ENCODE results near the gene SLIT3.

SLIT3 gene

GRCh38 chr5:168810641-168811040 lies 490.3 kb downstream of the SLIT3 start:
- TF ChIP-seq FEZF1 (tag by site-specific recombination; IDR thresholded peaks at IDR 0.05) (no peak), KLF8 (tag by site-specific recombination; IDR thresholded peaks at IDR 0.05) (no peak), ZNF416 (tag by site-specific recombination; IDR thresholded peaks at IDR 0.05) (no peak)
- H3K27ac ChIP-seq (ENCODE audit: extremely low read depth, low read depth, low read length): no peak overlapping the region
- CTCF ChIA-PET: no interaction called here
- H3K4me1 ChIP-seq (ENCODE audit: control insufficient read depth, insufficient read depth, low read length): no peaks in the 10 kb centered on the region
- H3K4me3 ChIP-seq (ENCODE audit: low read depth, low read length): no peak overlapping the region
- no peaks in the 10 kb centered on the region for H3K36me3 ChIP-seq (ENCODE audit: control insufficient read depth in 2 of 2, insufficient read depth in 1 of 2, low read length in 2 of 2)
- POLR2A ChIA-PET: no interaction called here
- no peaks in the 10 kb centered on the region for H3K9me3 ChIP-seq (ENCODE audit: control insufficient read depth, insufficient read depth, low read depth, low read length)

- Histone ChIP-seq H3K36me3 (ENCODE audit: control insufficient read depth in 2 of 2, insufficient read depth in 1 of 2, low read length in 2 of 2) (no peaks in the 10 kb centered on the region), H3K9me3 (ENCODE audit: control insufficient read depth, insufficient read depth, low read depth, low read length) (no peaks in the 10 kb centered on the region), H3K27ac (ENCODE audit: extremely low read depth, low read depth, low read length) (no peak overlapping the region), H3K4me1 (ENCODE audit: control insufficient read depth, insufficient read depth, low read length) (no peaks in the 10 kb centered on the region), H3K4me3 (ENCODE audit: low read depth, low read length) (no peak overlapping the region)
- ChIA-PET CTCF (no interaction called here), POLR2A (no interaction called here)
- no peak for TF ChIP-seq ZNF174 (tag by site-specific recombination; IDR thresholded peaks at IDR 0.05)
- no peak for TF ChIP-seq ZNF239 (tag by site-specific recombination; IDR thresholded peaks at IDR 0.05)
- TF ChIP-seq ZNF221 (tag by site-specific recombination; IDR thresholded peaks at IDR 0.05; ENCODE audit: borderline replicate concordance): no peak
- no peak for TF ChIP-seq TCF7L2 (IDR thresholded peaks at IDR 0.05; ENCODE audit: borderline replicate concordance, low read depth, low read length)
- no peak for TF ChIP-seq ZNF501 (tag by site-specific recombination; IDR thresholded peaks at IDR 0.05)
- TF ChIP-seq ZBTB21 (tag by site-specific recombination; IDR thresholded peaks at IDR 0.05): no peak
- no peak for TF ChIP-seq PBX3 (CRISPR knock-in tag; IDR thresholded peaks at IDR 0.05)
- TF ChIP-seq ZNF626 (tag by site-specific recombination; IDR thresholded peaks at IDR 0.05): no peak
Measured at GRCh38 chr5:168809218-168809617, 491.7 kb downstream of the SLIT3 start.

- Histone ChIP-seq H3K4me1 (ENCODE audit: control insufficient read depth, insufficient read depth, low read length) (no peaks in the 10 kb centered on the region), H3K4me3 (ENCODE audit: low read depth, low read length) (no peak overlapping the region), H3K27ac (ENCODE audit: extremely low read depth, low read depth, low read length) (no peak overlapping the region), H3K9me3 (ENCODE audit: control insufficient read depth, insufficient read depth, low read depth, low read length) (no peaks in the 10 kb centered on the region), H3K36me3 (ENCODE audit: control insufficient read depth in 2 of 2, insufficient read depth in 1 of 2, low read length in 2 of 2) (no peaks in the 10 kb centered on the region)
- ChIA-PET POLR2A (no interaction called here), CTCF (interaction anchor here (0.7 kb wide), 1 partner anchor 36 kb away, joined by 3 read pairs; no protein-coding TSS in a partner anchor)
- no peak for TF ChIP-seq ZNF610 (tag by site-specific recombination; IDR thresholded peaks at IDR 0.05; ENCODE audit: borderline replicate concordance)
- TF ChIP-seq ZNF580 (tag by site-specific recombination; IDR thresholded peaks at IDR 0.05): no peak
- TF ChIP-seq ZNF521 (tag by site-specific recombination; IDR thresholded peaks at IDR 0.05): no peak
- TF ChIP-seq ELK4 (IDR thresholded peaks at IDR 0.05; ENCODE audit: borderline replicate concordance, low read depth, low read length): no peak
- no peak for TF ChIP-seq KLF7 (tag by site-specific recombination; IDR thresholded peaks at IDR 0.05; ENCODE audit: borderline replicate concordance)
- no peak for TF ChIP-seq FEZF1 (tag by site-specific recombination; IDR thresholded peaks at IDR 0.05)
- no peak for TF ChIP-seq ZNF211 (tag by site-specific recombination; IDR thresholded peaks at IDR 0.05; ENCODE audit: low read depth)
- TF ChIP-seq ZNF112 (tag by site-specific recombination; IDR thresholded peaks at IDR 0.05): no peak
- TF ChIP-seq, protein P1, sequence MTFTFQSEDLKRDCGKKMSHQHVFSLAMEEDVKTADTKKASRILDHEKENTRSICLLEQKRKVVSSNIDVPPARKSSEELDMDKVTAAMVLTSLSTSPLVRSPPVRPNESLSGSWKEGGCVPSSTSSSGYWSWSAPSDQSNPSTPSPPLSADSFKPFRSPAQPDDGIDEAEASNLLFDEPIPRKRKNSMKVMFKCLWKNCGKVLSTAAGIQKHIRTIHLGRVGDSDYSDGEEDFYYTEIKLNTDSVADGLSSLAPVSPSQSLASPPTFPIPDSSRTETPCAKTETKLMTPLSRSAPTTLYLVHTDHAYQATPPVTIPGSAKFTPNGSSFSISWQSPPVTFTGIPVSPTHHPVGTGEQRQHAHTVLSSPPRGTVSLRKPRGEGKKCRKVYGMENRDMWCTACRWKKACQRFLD (tag by site-specific recombination; IDR thresholded peaks at IDR 0.05): no peak
- no peak for TF ChIP-seq ZNF239 (tag by site-specific recombination; IDR thresholded peaks at IDR 0.05)
- no peak for TF ChIP-seq KLF9 (tag by site-specific recombination; IDR thresholded peaks at IDR 0.05; ENCODE audit: low read depth)
- TF ChIP-seq ZNF202 (tag by site-specific recombination; IDR thresholded peaks at IDR 0.05; ENCODE audit: borderline replicate concordance): no peak
- TF ChIP-seq ZIC2 (tag by site-specific recombination; IDR thresholded peaks at IDR 0.05): no peak
- TF ChIP-seq ZNF529 (tag by site-specific recombination; IDR thresholded peaks at IDR 0.05; ENCODE audit: insufficient replicate concordance): no peak
- TF ChIP-seq, protein P2, sequence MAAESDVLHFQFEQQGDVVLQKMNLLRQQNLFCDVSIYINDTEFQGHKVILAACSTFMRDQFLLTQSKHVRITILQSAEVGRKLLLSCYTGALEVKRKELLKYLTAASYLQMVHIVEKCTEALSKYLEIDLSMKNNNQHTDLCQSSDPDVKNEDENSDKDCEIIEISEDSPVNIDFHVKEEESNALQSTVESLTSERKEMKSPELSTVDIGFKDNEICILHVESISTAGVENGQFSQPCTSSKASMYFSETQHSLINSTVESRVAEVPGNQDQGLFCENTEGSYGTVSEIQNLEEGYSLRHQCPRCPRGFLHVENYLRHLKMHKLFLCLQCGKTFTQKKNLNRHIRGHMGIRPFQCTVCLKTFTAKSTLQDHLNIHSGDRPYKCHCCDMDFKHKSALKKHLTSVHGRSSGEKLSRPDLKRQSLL (tag by site-specific recombination; IDR thresholded peaks at IDR 0.05): no peak
- TF ChIP-seq ZNF138 (tag by site-specific recombination; IDR thresholded peaks at IDR 0.05; ENCODE audit: borderline replicate concordance): no peak
- TF ChIP-seq YY1 (tag by site-specific recombination; IDR thresholded peaks at IDR 0.05): no peak
- TF ChIP-seq ZNF433 (tag by site-specific recombination; IDR thresholded peaks at IDR 0.05; ENCODE audit: low read depth): no peak
- no peak for TF ChIP-seq ZNF670 (tag by site-specific recombination; IDR thresholded peaks at IDR 0.05; ENCODE audit: low read depth)
Measured at GRCh38 chr5:168808051-168808616, 492.8 kb downstream of the SLIT3 start.
